ENCODE measurements around the gene MTMR3. TPM values are rescaled to one million over a fixed set of nuclear protein-coding genes. Genes with fewer than 3 reads are reported as not detected.

The MTMR3 gene
- total RNA-seq, 6 donors from 2014 or later: 50.3 to 117 (median 70.9) TPM

DNA sequence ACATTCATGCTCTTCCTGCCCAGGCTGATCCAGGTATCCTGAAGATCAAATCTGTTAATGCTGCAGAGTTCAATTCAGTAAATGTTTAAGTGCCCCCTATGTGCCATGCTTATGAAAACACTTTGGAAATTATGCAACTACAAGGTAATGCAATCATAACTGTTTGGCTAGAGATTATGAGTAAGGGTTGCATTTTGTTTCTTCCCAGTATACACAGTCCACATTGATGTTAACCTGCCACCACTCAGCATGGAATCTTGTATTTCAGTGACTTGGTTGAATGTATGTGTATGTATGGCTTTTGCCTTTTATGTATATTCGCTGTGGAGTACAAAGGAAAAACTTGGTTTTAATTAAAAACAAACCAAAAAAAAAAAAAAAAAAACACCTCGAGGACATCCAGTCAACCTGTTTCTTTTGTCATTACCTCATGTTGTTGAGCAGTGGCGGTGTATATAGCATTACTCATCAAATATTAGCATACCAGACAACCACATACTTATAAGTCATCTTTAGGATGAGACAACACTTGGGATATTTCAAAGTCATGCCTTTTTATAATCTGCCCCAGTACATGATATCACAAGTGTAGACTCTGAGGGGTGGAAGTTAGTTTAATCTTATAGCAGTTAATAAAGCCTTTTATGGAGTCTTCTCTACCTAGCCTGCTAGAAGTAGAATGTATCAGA lies 111.2 kb downstream of the MTMR3 start:
- ATAC-seq (ENCODE audit: low FRiP score in 2 of 2) (peak in 1 of 2 donors; percentile 14), DNase-seq (no peak)
- H3K4me1 ChIP-seq: peaks cover 0 to 13% (median 9%) of the 10 kb centered on the region in 4 donors
- 82 to 90% methylated on average over 3 of the region's 3 CpGs for WGBS, 2 donors
- peak overlapping the region in 2 of 4 donors; percentile 42 to 70 for H3K27ac ChIP-seq
- TF ChIP-seq EP300 (IDR thresholded peaks at IDR 0.05) (no peak), POLR2AphosphoS5 (IDR thresholded peaks at IDR 0.05) (no peak), CTCF (IDR thresholded peaks at IDR 0.05) (peak in 3 of 6 experiments; percentile 6 to 27 (median 22)), POLR2A (IDR thresholded peaks at IDR 0.05) (no peak)
- no peak overlapping the region for H3K4me3 ChIP-seq
- H3K36me3 ChIP-seq: peaks cover 2 to 45% (median 14%) of the 10 kb centered on the region in 4 donors
- H3K27me3 ChIP-seq: no peaks in the 10 kb centered on the region
- H3K9me3 ChIP-seq: no peaks in the 10 kb centered on the region

DNA sequence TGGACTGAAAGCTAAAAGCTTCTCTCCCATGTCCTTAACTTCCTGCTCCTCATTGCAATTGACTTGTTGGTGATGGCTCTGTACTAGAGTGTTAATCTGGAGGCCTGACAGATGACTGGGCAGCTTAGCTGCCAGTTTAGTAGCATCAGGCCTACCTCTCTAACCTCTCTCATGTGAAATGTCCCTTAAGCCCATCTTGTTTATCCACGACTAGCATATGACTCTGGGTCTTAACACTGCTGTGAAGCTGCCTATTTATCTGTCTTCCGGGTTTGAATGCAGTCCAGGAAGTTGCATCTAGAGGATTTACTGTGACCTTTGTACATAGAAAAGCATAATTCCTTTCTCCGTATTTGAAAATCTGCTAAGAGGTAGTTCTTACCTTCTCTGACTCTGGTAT lies 112.0 kb downstream of the MTMR3 start:
- H3K27ac ChIP-seq: peak overlapping the region in 3 of 4 donors; percentile 2 to 70 (median 42)
- H3K4me1 ChIP-seq: peaks cover 0 to 13% (median 9%) of the 10 kb centered on the region in 4 donors
- H3K9me3 ChIP-seq: no peaks in the 10 kb centered on the region
- H3K27me3 ChIP-seq: no peaks in the 10 kb centered on the region
- no peak for DNase-seq
- WGBS, 2 donors: 21 to 41% methylated on average over 3 of the region's 3 CpGs
- ATAC-seq (ENCODE audit: low FRiP score in 2 of 2): no peak
- no peak overlapping the region for H3K4me3 ChIP-seq
- TF ChIP-seq CTCF (IDR thresholded peaks at IDR 0.05) (no peak), EP300 (IDR thresholded peaks at IDR 0.05) (no peak), POLR2A (IDR thresholded peaks at IDR 0.05) (no peak), POLR2AphosphoS5 (IDR thresholded peaks at IDR 0.05) (no peak)
- peaks cover 2 to 42% (median 16%) of the 10 kb centered on the region in 4 donors for H3K36me3 ChIP-seq

DNA sequence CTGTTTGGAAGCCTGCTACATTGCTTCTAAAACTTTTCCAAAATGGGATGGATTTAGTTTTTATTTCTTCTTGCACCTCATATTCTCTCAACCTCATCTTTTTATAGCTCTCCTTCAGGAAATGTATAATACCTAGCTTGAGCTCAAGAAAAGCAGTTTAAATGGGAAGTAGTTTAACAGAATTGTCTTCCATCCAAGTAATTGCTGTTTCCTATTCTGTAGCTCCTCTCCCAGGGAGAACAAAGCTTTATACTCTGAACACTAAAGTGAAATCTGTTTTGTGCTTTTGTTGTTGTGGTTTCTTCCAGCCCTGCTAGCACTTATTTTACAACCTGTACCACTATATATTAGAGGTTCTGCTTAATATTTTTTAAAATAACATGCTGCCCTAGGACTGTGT lies 114.1 kb downstream of the MTMR3 start:
- H3K4me3 ChIP-seq: no peak overlapping the region
- H3K27ac ChIP-seq: no peak overlapping the region
- H3K27me3 ChIP-seq: no peaks in the 10 kb centered on the region
- DNase-seq (no peak), ATAC-seq (ENCODE audit: low FRiP score in 2 of 2) (no peak)
- TF ChIP-seq EP300 (IDR thresholded peaks at IDR 0.05) (no peak), CTCF (IDR thresholded peaks at IDR 0.05) (no peak), POLR2AphosphoS5 (IDR thresholded peaks at IDR 0.05) (no peak), POLR2A (IDR thresholded peaks at IDR 0.05) (no peak)
- no peaks in the 10 kb centered on the region for H3K9me3 ChIP-seq
- peaks cover 0 to 34% (median 10%) of the 10 kb centered on the region in 4 donors for H3K36me3 ChIP-seq
- peaks cover 0 to 13% (median 9%) of the 10 kb centered on the region in 4 donors for H3K4me1 ChIP-seq

- DNase-seq: no peak
- TF ChIP-seq POLR2A (IDR thresholded peaks at IDR 0.05) (no peak), CTCF (IDR thresholded peaks at IDR 0.05) (no peak), EP300 (IDR thresholded peaks at IDR 0.05) (no peak), POLR2AphosphoS5 (IDR thresholded peaks at IDR 0.05) (no peak)
- WGBS, 2 donors: 82 to 88% methylated on average over 2 of the region's 2 CpGs
- ATAC-seq (ENCODE audit: low FRiP score in 2 of 2): no peak
- Histone ChIP-seq H3K9me3 (no peaks in the 10 kb centered on the region), H3K27me3 (no peaks in the 10 kb centered on the region), H3K4me1 (peaks cover 0 to 13% (median 9%) of the 10 kb centered on the region in 4 donors), H3K27ac (no peak overlapping the region), H3K4me3 (no peak overlapping the region), H3K36me3 (peaks cover 0 to 34% (median 11%) of the 10 kb centered on the region in 4 donors)
Observed at GRCh38 chr22:29997516-29997915, 114.5 kb downstream of the MTMR3 start.
